Endothelial cell of umbilical vein (primary cell): Measurements from ENCODE around the gene MAGEC1. TPM values are rescaled to one million over a fixed set of nuclear protein-coding genes. Genes with fewer than 3 reads are reported as not detected.

Source experiments
- BruUV-seq: library from RNA; stranded (reverse); fragments of 400-500 nt; replicated peaks from 2 replicates; lab custom pipeline; 2021; lab: Mats Ljungman, UMichigan
- CTCF ChIA-PET: fragments of 300-600, 350-600 bp; sonication (Branson Sonifier 250); formaldehyde crosslinking; loops from one replicate; lab custom pipeline; 2021; ENCODE audit warnings: antibody characterized with exemption, inconsistent platforms; lab: Charles Lee
- POLR2A ChIA-PET: fragments of 300-600, 350-600 bp; sonication (Branson Sonifier 250); formaldehyde crosslinking; loops from one replicate; lab custom pipeline; 2021; ENCODE audit warnings: antibody characterized with exemption, inconsistent platforms; lab: Charles Lee
- DNase-seq: peaks from one replicate; pipeline ENCODE4 v3.0.0-alpha.2; 2011; ENCODE audit warnings: low read depth, low spot score
- FAIRE-seq: peaks from 2 replicates; lab custom pipeline; 2011; peaks lifted over from hg19 to GRCh38; lab: Jason Lieb, UNC
- H2AFZ ChIP-seq: 2 replicates; pipeline ENCODE4 v1.6.0; 2012; ENCODE audit warnings: low read depth, low read length, control low read depth, inconsistent platforms
- H3K27ac ChIP-seq: 2 replicates; pipeline ENCODE4 v1.5.1; 2011; ENCODE audit warnings: low read depth, mild to moderate bottlenecking, control low read depth, low read length, moderate library complexity; ENCODE audit not compliant: insufficient read depth
- H3K27me3 ChIP-seq, 2 experiments: 2 replicates each; pipeline versions ENCODE4 v1.6.0 to v1.6.1; 2011; ENCODE audit warnings: low read length in 2 of 2, mixed read lengths in 1 of 2; ENCODE audit not compliant: control insufficient read depth in 2 of 2, insufficient read depth in 2 of 2
- H3K36me3 ChIP-seq, 2 experiments: 2 replicates in 1 of 2; 3 replicates in 1 of 2; pipeline ENCODE4 v1.5.1; 2011; ENCODE audit warnings: low read length in 2 of 2, mild to moderate bottlenecking in 1 of 2, moderate library complexity in 1 of 2; ENCODE audit not compliant: control insufficient read depth in 2 of 2, insufficient read depth in 2 of 2; ENCODE audit errors: extremely low read depth in 1 of 2
- H3K4me1 ChIP-seq: 3 replicates; pipeline ENCODE4 v1.5.1; 2011; ENCODE audit warnings: mild to moderate bottlenecking, low read length; ENCODE audit not compliant: control insufficient read depth, insufficient read depth; ENCODE audit errors: extremely low read depth
- H3K4me2 ChIP-seq: 2 replicates; pipeline ENCODE4 v1.6.1; 2011; ENCODE audit warnings: low read length, control low read depth, mixed read lengths; ENCODE audit not compliant: insufficient read depth
- H3K4me3 ChIP-seq, 3 experiments: fragments of 200-600 bp in 1 of 3; sonication (generic), shearing (Covaris generic) in 1 of 3; replicated peaks in 1 of 3; 2 replicates each; pipeline ENCODE4 v1.5.1; 2011 to 2016; ENCODE audit warnings: control low read depth in 3 of 3, low read length in 3 of 3, mild to moderate bottlenecking in 2 of 3, inconsistent platforms in 1 of 3, low read depth in 1 of 3, moderate library complexity in 1 of 3; ENCODE audit not compliant: insufficient read depth in 1 of 3
- H3K79me2 ChIP-seq: 2 replicates; pipeline ENCODE4 v1.6.0; 2012; ENCODE audit warnings: low read length, inconsistent platforms; ENCODE audit not compliant: control insufficient read depth, insufficient read depth
- H3K9ac ChIP-seq: replicated peaks from 2 replicates; pipeline ENCODE3; 2011; ENCODE audit warnings: low read length, control low read depth; ENCODE audit not compliant: insufficient read depth; ENCODE audit errors: extremely low read depth
- H3K9me1 ChIP-seq: replicated peaks from 3 replicates; pipeline ENCODE4 v1.6.0; 2011; ENCODE audit warnings: mild to moderate bottlenecking, low read length; ENCODE audit not compliant: control insufficient read depth, insufficient read depth; ENCODE audit errors: extremely low read depth
- H3K9me3 ChIP-seq: replicated peaks from 2 replicates; pipeline ENCODE4 v1.5.1; 2012; ENCODE audit warnings: low read length, inconsistent platforms; ENCODE audit not compliant: control insufficient read depth, insufficient read depth
- H4K20me1 ChIP-seq: replicated peaks from 2 replicates; pipeline ENCODE3; 2011; ENCODE audit warnings: mild to moderate bottlenecking, low read length; ENCODE audit not compliant: control insufficient read depth, insufficient read depth; ENCODE audit errors: extremely low read depth
- FOS ChIP-seq: IDR thresholded peaks from 2 replicates; pipeline ENCODE4 v1.6.1; 2011; ENCODE audit warnings: mild to moderate bottlenecking, low read length, moderate library complexity, borderline replicate concordance; ENCODE audit not compliant: insufficient read depth
- GATA2 ChIP-seq: IDR thresholded peaks from 2 replicates; pipeline ENCODE4 v1.7.0; 2011; ENCODE audit warnings: low read depth, mild to moderate bottlenecking, moderate library complexity, mixed read lengths, low read length; ENCODE audit not compliant: insufficient read length, insufficient read depth
- JUN ChIP-seq: IDR thresholded peaks from 2 replicates; pipeline ENCODE4 v1.6.1; 2011; ENCODE audit warnings: borderline replicate concordance, low read depth; ENCODE audit not compliant: insufficient read length, insufficient read depth
- POLR2A ChIP-seq: IDR thresholded peaks from 2 replicates; pipeline ENCODE4 v1.6.1; 2012; ENCODE audit warnings: low read depth, mild to moderate bottlenecking, control low read depth, low read length
- POLR2AphosphoS5 ChIP-seq: IDR thresholded peaks from 2 replicates; pipeline ENCODE4 v1.6.1; 2012; ENCODE audit warnings: low read depth, mild to moderate bottlenecking, control low read depth, low read length, moderate library complexity; ENCODE audit not compliant: insufficient read depth
- dilution Hi-C: fragments of 300-500 bp; cut with MboI; formaldehyde crosslinking; loops from one replicate; pipeline ENCODE4 v1.15.0; 2019; ENCODE audit warnings: low sequenced_read_pairs; ENCODE audit not compliant: extremely low pct_ligation_motif_present
- intact Hi-C: fragments of 100-400 bp; cut with micrococcal nuclease; formaldehyde crosslinking; loops from one replicate; pipeline ENCODE4 v1.10.0; 2022
- polyA plus RNA-seq, 4 experiments: library from polyadenylated mRNA; depleted of rRNA in 3 of 4; stranded (reverse) in 3 of 4; unstranded in 1 of 4; fragments of >200 nt; gene quantifications; 2 replicates each; pipeline versions ENCODE4 v1.2.1 to v1.2.3, GENCODE V29; 2011 to 2012; ENCODE audit warnings: missing spikeins in 1 of 4
- total RNA-seq: library from RNA; stranded (reverse); gene quantifications from 2 replicates; pipeline ENCODE4 v1.2.3, GENCODE V29; 2021
- TF ChIP-seq, protein P1 (sequence below), 2 donors: IDR thresholded peaks; 1 replicate in 1 of 2; 2 replicates in 1 of 2; pipeline ENCODE4 v1.5.1; 2011; ENCODE audit warnings: low read length in 2 of 2, mild to moderate bottlenecking in 2 of 2, moderate library complexity in 2 of 2, control low read depth in 1 of 2, inconsistent platforms in 1 of 2, low read depth in 1 of 2; ENCODE audit not compliant: insufficient read depth in 1 of 2; ENCODE audit errors: extremely low read depth in 1 of 2
- TF ChIP-seq, protein P2 (sequence below): IDR thresholded peaks from 2 replicates; pipeline ENCODE4 v1.6.1; 2011; ENCODE audit not compliant: insufficient read depth, insufficient read length

Gene MAGEC1
- total and polyA plus RNA-seq, 2 donors (not counting 3 experiments of a cell fraction or from before 2014, with no cell fraction given), result not detected

DNA sequence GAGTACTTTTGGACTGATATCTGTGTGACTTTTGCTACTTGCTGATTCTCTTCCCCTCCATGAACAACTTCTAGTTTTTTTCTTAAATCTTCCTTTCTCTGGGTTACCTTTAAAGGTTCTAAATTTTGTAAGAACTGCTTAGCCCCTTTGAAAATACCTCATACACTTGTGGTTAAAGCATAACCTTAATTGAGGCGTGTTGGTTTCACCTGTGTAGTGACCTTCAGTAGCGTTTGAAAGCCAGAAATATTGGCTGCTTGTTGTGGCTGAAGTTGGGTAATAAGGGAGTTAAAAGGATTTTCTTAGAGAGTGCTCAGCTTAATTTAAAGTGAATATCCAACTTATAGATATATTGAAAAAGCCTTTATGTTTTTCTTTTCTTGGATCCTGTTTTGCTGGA is 32.0 kb downstream of the MAGEC1 start:
- Histone ChIP-seq H3K4me3 (no peak overlapping the region), H3K27ac (no peak overlapping the region), H2AFZ (no peak overlapping the region), H3K79me2 (no peaks in the 10 kb centered on the region), H3K36me3 (no peaks in the 10 kb centered on the region), H3K9ac (no peak overlapping the region), H4K20me1 (no peaks in the 10 kb centered on the region), H3K4me1 (no peaks in the 10 kb centered on the region), H3K9me3 (no peaks in the 10 kb centered on the region), H3K27me3 (no peaks in the 10 kb centered on the region), H3K9me1 (no peaks in the 10 kb centered on the region), H3K4me2 (no peak overlapping the region)
- CTCF ChIA-PET, result interaction anchor here (1.0 kb wide), 1 partner anchor 1017 kb away, joined by 4 read pairs; no protein-coding TSS in a partner anchor
- dilution Hi-C loops, result no loop called here
- POLR2A ChIA-PET, result no interaction called here
- DNase-seq (no peak), FAIRE-seq (no peak)
- no TSS peak for BruUV-seq
- TF ChIP-seq GATA2, result no peak
- no peak for TF ChIP-seq POLR2AphosphoS5
- TF ChIP-seq, protein P1, sequence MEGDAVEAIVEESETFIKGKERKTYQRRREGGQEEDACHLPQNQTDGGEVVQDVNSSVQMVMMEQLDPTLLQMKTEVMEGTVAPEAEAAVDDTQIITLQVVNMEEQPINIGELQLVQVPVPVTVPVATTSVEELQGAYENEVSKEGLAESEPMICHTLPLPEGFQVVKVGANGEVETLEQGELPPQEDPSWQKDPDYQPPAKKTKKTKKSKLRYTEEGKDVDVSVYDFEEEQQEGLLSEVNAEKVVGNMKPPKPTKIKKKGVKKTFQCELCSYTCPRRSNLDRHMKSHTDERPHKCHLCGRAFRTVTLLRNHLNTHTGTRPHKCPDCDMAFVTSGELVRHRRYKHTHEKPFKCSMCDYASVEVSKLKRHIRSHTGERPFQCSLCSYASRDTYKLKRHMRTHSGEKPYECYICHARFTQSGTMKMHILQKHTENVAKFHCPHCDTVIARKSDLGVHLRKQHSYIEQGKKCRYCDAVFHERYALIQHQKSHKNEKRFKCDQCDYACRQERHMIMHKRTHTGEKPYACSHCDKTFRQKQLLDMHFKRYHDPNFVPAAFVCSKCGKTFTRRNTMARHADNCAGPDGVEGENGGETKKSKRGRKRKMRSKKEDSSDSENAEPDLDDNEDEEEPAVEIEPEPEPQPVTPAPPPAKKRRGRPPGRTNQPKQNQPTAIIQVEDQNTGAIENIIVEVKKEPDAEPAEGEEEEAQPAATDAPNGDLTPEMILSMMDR (IDR thresholded peaks at IDR 0.05; ENCODE audit: extremely low read depth in 1 of 2, insufficient read depth in 1 of 2, low read depth in 1 of 2, low read length in 2 of 2), result no peak
- no peak for TF ChIP-seq FOS
- TF ChIP-seq JUN, result no peak
- TF ChIP-seq, protein P2, sequence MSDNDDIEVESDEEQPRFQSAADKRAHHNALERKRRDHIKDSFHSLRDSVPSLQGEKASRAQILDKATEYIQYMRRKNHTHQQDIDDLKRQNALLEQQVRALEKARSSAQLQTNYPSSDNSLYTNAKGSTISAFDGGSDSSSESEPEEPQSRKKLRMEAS, result no peak
- TF ChIP-seq POLR2A, result no peak
- intact Hi-C loops, result no loop called here
